Loucy (cell line): ENCODE results near the gene SFTPB.

ENCODE experiments used
- H2AFZ ChIP-seq: fragments of 200-600 bp; sonication (generic); 2 replicates; pipeline ENCODE4 v1.6.0; 2016; ENCODE audit warnings: antibody characterized with exemption, mild to moderate bottlenecking, low read length, moderate library complexity
- H3F3A ChIP-seq: fragments of 200-600 bp; 2 replicates; pipeline ENCODE4 v1.6.0; 2016; ENCODE audit warnings: antibody characterized with exemption, low read depth, mild to moderate bottlenecking
- H3K27me3 ChIP-seq: fragments of 200-600 bp; sonication (generic); 2 replicates; pipeline ENCODE4 v1.6.1; 2014; ENCODE audit warnings: low read length, mild to moderate bottlenecking; ENCODE audit not compliant: insufficient read depth, poor library complexity, severe bottlenecking
- H3K36me3 ChIP-seq: fragments of 200-600 bp; sonication (generic); 2 replicates; pipeline ENCODE4 v1.6.1; 2016; ENCODE audit warnings: low read length; ENCODE audit not compliant: insufficient read depth
- H3K4me1 ChIP-seq: fragments of 200-600 bp; sonication (generic); 2 replicates; pipeline ENCODE4 v1.5.1; 2014; ENCODE audit warnings: low read length, mild to moderate bottlenecking; ENCODE audit not compliant: insufficient read depth, poor library complexity, severe bottlenecking
- H3K4me2 ChIP-seq: fragments of 200-600 bp; sonication (generic); 2 replicates; pipeline ENCODE4 v1.6.0; 2014; ENCODE audit warnings: antibody characterized with exemption, low read length, low read depth, mild to moderate bottlenecking; ENCODE audit not compliant: poor library complexity, severe bottlenecking
- H3K4me3 ChIP-seq: fragments of 200-600 bp; sonication (generic); 2 replicates; pipeline ENCODE4 v1.5.1; 2014; ENCODE audit warnings: low read length, mild to moderate bottlenecking, mixed read lengths; ENCODE audit not compliant: poor library complexity, severe bottlenecking
- H3K79me2 ChIP-seq: fragments of 200-600 bp; sonication (generic); 2 replicates; pipeline ENCODE4 v1.6.1; 2014; ENCODE audit warnings: low read length; ENCODE audit not compliant: insufficient read depth
- H3K9ac ChIP-seq: fragments of 200-600 bp; sonication (generic); 2 replicates; pipeline ENCODE4 v1.6.0; 2014; ENCODE audit warnings: mild to moderate bottlenecking, low read depth, low read length, moderate library complexity; ENCODE audit not compliant: poor library complexity, severe bottlenecking
- H3K9me2 ChIP-seq: fragments of 200-600 bp; sonication (generic); replicated peaks from 2 replicates; pipeline ENCODE4 v1.6.1; 2016; ENCODE audit warnings: low read depth, low read length, mixed read lengths
- H3K9me3 ChIP-seq: fragments of 200-600 bp; sonication (generic); 2 replicates; pipeline ENCODE4 v1.6.1; 2014; ENCODE audit warnings: mild to moderate bottlenecking, antibody characterized with exemption, low read length, low read depth; ENCODE audit not compliant: insufficient read depth
- H4K20me1 ChIP-seq: fragments of 200-600 bp; sonication (generic); 2 replicates; pipeline ENCODE4 v1.6.0; 2014; ENCODE audit warnings: antibody characterized with exemption, low read length, mild to moderate bottlenecking; ENCODE audit not compliant: insufficient read depth, poor library complexity, severe bottlenecking
- CTCF ChIP-seq: fragments of 200-600 bp; sonication (generic); conservative IDR thresholded peaks from 2 replicates; pipeline ENCODE4 v1.5.1; 2014; ENCODE audit warnings: mild to moderate bottlenecking, antibody characterized with exemption, low read length
- EZH2phosphoT487 ChIP-seq: fragments of 200-600 bp; IDR thresholded peaks from 2 replicates; pipeline ENCODE4 v1.6.1; 2018; ENCODE audit warnings: antibody characterized with exemption, mild to moderate bottlenecking, moderate library complexity, borderline replicate concordance

SFTPB gene

DNA sequence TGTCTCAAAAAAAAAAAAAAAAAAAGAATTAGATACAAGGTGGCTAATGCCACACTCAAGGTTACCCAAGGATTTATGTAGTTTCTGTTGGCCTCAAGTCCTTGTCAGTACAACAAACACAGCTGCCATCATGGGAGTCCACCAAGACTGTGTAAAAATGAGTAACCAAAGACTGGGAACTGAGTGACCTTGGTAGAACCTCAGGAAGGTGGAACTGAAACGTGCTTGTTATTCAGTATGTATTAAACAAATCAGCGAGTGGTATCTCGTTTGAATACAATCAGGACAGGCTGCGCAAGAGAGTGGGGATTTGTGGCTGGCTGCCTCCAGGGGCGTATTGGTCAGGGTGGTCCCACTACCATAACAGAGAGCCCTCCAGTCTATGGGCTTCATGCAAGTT is 1.6 kb upstream of the SFTPB start:
- H3K27me3 ChIP-seq: no peaks in the 10 kb centered on the region
- H3F3A ChIP-seq: no peaks in the 10 kb centered on the region
- H3K9me2 ChIP-seq: no peaks in the 10 kb centered on the region
- TF ChIP-seq EZH2phosphoT487 (no peak), CTCF (no peak)
- no peaks in the 10 kb centered on the region for H3K36me3 ChIP-seq
- no peaks in the 10 kb centered on the region for H3K79me2 ChIP-seq
- no peak overlapping the region for H3K9ac ChIP-seq
- no peak overlapping the region for H2AFZ ChIP-seq
- H3K4me2 ChIP-seq: no peak overlapping the region
- no peaks in the 10 kb centered on the region for H4K20me1 ChIP-seq
- no peaks in the 10 kb centered on the region for H3K9me3 ChIP-seq
- no peaks in the 10 kb centered on the region for H3K4me1 ChIP-seq
- H3K4me3 ChIP-seq: no peak overlapping the region

GRCh38 chr2:85668857-85669142 is 801 bp upstream of the SFTPB start:
- H2AFZ ChIP-seq: no peak overlapping the region
- no peaks in the 10 kb centered on the region for H3K4me1 ChIP-seq
- no peaks in the 10 kb centered on the region for H3K36me3 ChIP-seq
- no peak overlapping the region for H3K4me2 ChIP-seq
- no peak for TF ChIP-seq CTCF
- H3K9ac ChIP-seq: no peak overlapping the region
- H3K4me3 ChIP-seq: no peak overlapping the region
- no peaks in the 10 kb centered on the region for H3K79me2 ChIP-seq
- H3K9me2 ChIP-seq: no peaks in the 10 kb centered on the region
- no peaks in the 10 kb centered on the region for H3K9me3 ChIP-seq
- H3F3A ChIP-seq: no peaks in the 10 kb centered on the region
- no peaks in the 10 kb centered on the region for H4K20me1 ChIP-seq
- no peaks in the 10 kb centered on the region for H3K27me3 ChIP-seq

GRCh38 chr2:85667561-85668008 is 414 bp downstream of the SFTPB start:
- no peaks in the 10 kb centered on the region for H3K79me2 ChIP-seq
- H3K27me3 ChIP-seq: no peaks in the 10 kb centered on the region
- no peaks in the 10 kb centered on the region for H3K36me3 ChIP-seq
- no peaks in the 10 kb centered on the region for H4K20me1 ChIP-seq
- no peak overlapping the region for H3K4me3 ChIP-seq
- no peak for TF ChIP-seq CTCF
- no peak overlapping the region for H2AFZ ChIP-seq
- no peaks in the 10 kb centered on the region for H3K9me3 ChIP-seq
- H3K4me1 ChIP-seq: no peaks in the 10 kb centered on the region
- H3F3A ChIP-seq: no peaks in the 10 kb centered on the region
- no peaks in the 10 kb centered on the region for H3K9me2 ChIP-seq
- H3K9ac ChIP-seq: no peak overlapping the region
- no peak overlapping the region for H3K4me2 ChIP-seq
